ENCODE data around the gene SIK3.

The SIK3 gene

GRCh38 chr11:117064275-117064674 is 34.0 kb downstream of the SIK3 start:
- no peak for DNase-seq (ENCODE audit: low read depth)
- no peak overlapping the region for H3K4me3 ChIP-seq (ENCODE audit: control insufficient read depth, low read depth, low read length)
- TF ChIP-seq CTCF (IDR thresholded peaks at IDR 0.05; ENCODE audit: control insufficient read depth, insufficient read depth, low read depth, low read length, missing control alignments): no peak

GRCh38 chr11:117062498-117062897 is 35.7 kb downstream of the SIK3 start:
- H3K4me3 ChIP-seq (ENCODE audit: control insufficient read depth, low read depth, low read length): no peak overlapping the region

GRCh38 chr11:117061256-117061655 is 37.0 kb downstream of the SIK3 start:
- no peak for TF ChIP-seq CTCF (IDR thresholded peaks at IDR 0.05; ENCODE audit: control insufficient read depth, insufficient read depth, low read depth, low read length, missing control alignments)
- DNase-seq (ENCODE audit: low read depth): no peak
- H3K4me3 ChIP-seq (ENCODE audit: control insufficient read depth, low read depth, low read length): no peak overlapping the region

More at GRCh38 chr11:117062498-117062897, 35.7 kb downstream of the SIK3 start:
- no peak for TF ChIP-seq CTCF (IDR thresholded peaks at IDR 0.05; ENCODE audit: control insufficient read depth, insufficient read depth, low read depth, low read length, missing control alignments)
- DNase-seq (ENCODE audit: low read depth): no peak

GRCh38 chr11:117059611-117060148 is 38.5 kb downstream of the SIK3 start:
- H3K4me3 ChIP-seq (ENCODE audit: control insufficient read depth, low read depth, low read length): no peak overlapping the region
- no peak for DNase-seq (ENCODE audit: low read depth)
- no peak for TF ChIP-seq CTCF (IDR thresholded peaks at IDR 0.05; ENCODE audit: control insufficient read depth, insufficient read depth, low read depth, low read length, missing control alignments)

- no peak for DNase-seq (ENCODE audit: low read depth)
- H3K4me3 ChIP-seq (ENCODE audit: control insufficient read depth, low read depth, low read length): no peak overlapping the region
- no peak for TF ChIP-seq CTCF (IDR thresholded peaks at IDR 0.05; ENCODE audit: control insufficient read depth, insufficient read depth, low read depth, low read length, missing control alignments)
Measured at GRCh38 chr11:117058761-117059261, 39.4 kb downstream of the SIK3 start.

GRCh38 chr11:117057727-117058126 is 40.5 kb downstream of the SIK3 start:
- TF ChIP-seq CTCF (IDR thresholded peaks at IDR 0.05; ENCODE audit: control insufficient read depth, insufficient read depth, low read depth, low read length, missing control alignments): no peak

More at GRCh38 chr11:117057727-117058126, 40.5 kb downstream of the SIK3 start:
- H3K4me3 ChIP-seq (ENCODE audit: control insufficient read depth, low read depth, low read length): no peak overlapping the region
- no peak for DNase-seq (ENCODE audit: low read depth)
